Measurements from ENCODE around the gene SMAP1. TPM values are rescaled to one million over a fixed set of nuclear protein-coding genes. Genes with fewer than 3 reads are reported as not detected.

SMAP1 gene
- total RNA-seq, 3 donors from 2014 or later: 34.3 to 48.8 (median 47.3) TPM

GRCh38 chr6:70819646-70820045 is 152.0 kb downstream of the SMAP1 start:
- DNase-seq (no peak), ATAC-seq (no peak)
- TF ChIP-seq CTCF (IDR thresholded peaks at IDR 0.05): no peak
- H3K36me3 ChIP-seq (ENCODE audit: low read depth): no peaks in the 10 kb centered on the region
- no peaks in the 10 kb centered on the region for H3K9me3 ChIP-seq
- no peak overlapping the region for H3K4me3 ChIP-seq
- H3K4me1 ChIP-seq (ENCODE audit: low read depth): no peaks in the 10 kb centered on the region
- intact Hi-C loops (cut with DNase I, micrococcal nuclease): no loop called here

- no peak for ATAC-seq
- no peak for DNase-seq
- Histone ChIP-seq H3K4me3 (no peak overlapping the region), H3K9me3 (no peaks in the 10 kb centered on the region), H3K36me3 (ENCODE audit: low read depth) (no peaks in the 10 kb centered on the region), H3K4me1 (ENCODE audit: low read depth) (no peaks in the 10 kb centered on the region)
- no peak for TF ChIP-seq CTCF (IDR thresholded peaks at IDR 0.05)
- intact Hi-C loops (cut with DNase I, micrococcal nuclease): no loop called here
Observed at GRCh38 chr6:70820778-70821177, 153.1 kb downstream of the SMAP1 start.

DNA sequence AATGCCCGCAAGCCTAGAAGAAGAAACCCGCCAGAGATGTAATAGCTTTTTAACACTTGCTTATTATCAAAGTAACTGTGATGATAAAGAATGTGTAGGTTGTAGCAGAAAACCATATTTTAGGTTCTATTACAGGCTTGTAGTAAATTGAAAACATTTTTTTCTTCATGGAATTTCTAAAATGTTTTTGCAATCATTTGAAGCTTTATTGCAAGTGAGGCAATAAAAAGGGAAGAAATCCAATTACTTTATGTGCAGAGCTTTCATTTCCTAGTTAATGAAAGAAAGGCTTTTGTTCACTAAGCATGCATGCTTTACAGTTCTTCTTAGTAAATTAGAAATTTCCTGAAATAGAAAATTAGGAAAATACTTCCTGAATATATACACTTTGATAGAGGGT is 154.1 kb downstream of the SMAP1 start:
- Histone ChIP-seq H3K36me3 (ENCODE audit: low read depth) (no peaks in the 10 kb centered on the region), H3K4me1 (ENCODE audit: low read depth) (no peaks in the 10 kb centered on the region), H3K9me3 (no peaks in the 10 kb centered on the region), H3K4me3 (no peak overlapping the region)
- DNase-seq (no peak), ATAC-seq (no peak)
- intact Hi-C loops (cut with DNase I, micrococcal nuclease): no loop called here
- TF ChIP-seq CTCF (IDR thresholded peaks at IDR 0.05): no peak

GRCh38 chr6:70823651-70824050 is 156.0 kb downstream of the SMAP1 start:
- no peak for TF ChIP-seq CTCF (IDR thresholded peaks at IDR 0.05)
- ATAC-seq (no peak), DNase-seq (no peak)
- Histone ChIP-seq H3K4me3 (no peak overlapping the region), H3K4me1 (ENCODE audit: low read depth) (no peaks in the 10 kb centered on the region), H3K36me3 (ENCODE audit: low read depth) (no peaks in the 10 kb centered on the region), H3K9me3 (no peaks in the 10 kb centered on the region)
- intact Hi-C loops (cut with DNase I, micrococcal nuclease): no loop called here

DNA sequence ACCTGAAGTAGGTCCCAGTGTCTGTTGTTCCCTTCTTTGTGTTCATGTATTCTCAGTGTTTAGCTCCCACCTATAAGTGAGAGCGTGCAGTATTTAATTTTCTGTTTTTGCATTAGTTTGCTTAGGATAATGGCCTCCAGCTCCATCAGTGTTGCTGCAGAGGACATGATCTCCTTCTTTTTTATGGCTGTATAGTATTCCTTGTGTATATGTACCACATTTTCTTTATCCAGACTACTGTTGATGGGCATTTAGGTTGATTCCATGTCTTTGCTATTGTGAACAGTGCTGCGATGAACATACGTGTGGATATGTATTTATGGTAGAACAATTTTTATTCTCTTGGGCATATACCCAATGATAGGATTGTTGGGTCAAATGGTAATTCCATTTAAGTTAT is 163.7 kb downstream of the SMAP1 start:
- no peaks in the 10 kb centered on the region for H3K4me1 ChIP-seq (ENCODE audit: low read depth)
- no peaks in the 10 kb centered on the region for H3K36me3 ChIP-seq (ENCODE audit: low read depth)
- DNase-seq (no peak), ATAC-seq (no peak)
- TF ChIP-seq CTCF (IDR thresholded peaks at IDR 0.05): no peak
- intact Hi-C loops (cut with DNase I, micrococcal nuclease): no loop called here
- H3K4me3 ChIP-seq: no peak overlapping the region
- H3K9me3 ChIP-seq: no peaks in the 10 kb centered on the region

DNA sequence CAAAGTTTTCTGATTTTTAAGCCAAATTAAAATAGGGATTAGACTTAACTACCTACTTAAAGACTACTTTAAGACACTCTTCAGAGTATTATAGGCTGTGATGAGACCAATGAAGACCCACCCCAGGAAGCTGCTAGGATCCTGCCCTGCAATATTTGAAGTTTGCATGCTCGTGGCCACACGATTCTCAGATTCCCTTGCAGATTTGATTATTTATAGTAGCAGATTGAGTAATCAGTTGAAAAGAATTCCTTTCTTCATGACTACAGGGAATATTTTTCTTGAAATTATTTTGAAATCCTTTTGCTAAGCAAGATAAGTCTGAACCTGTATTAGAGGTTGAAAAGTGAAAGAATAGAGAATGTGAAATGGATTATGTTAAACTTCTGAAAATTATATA is 166.8 kb downstream of the SMAP1 start:
- TF ChIP-seq CTCF (IDR thresholded peaks at IDR 0.05): no peak
- Histone ChIP-seq H3K36me3 (ENCODE audit: low read depth) (no peaks in the 10 kb centered on the region), H3K4me3 (no peak overlapping the region), H3K4me1 (ENCODE audit: low read depth) (no peaks in the 10 kb centered on the region), H3K9me3 (no peaks in the 10 kb centered on the region)
- ATAC-seq (no peak), DNase-seq (no peak)
- intact Hi-C loops (cut with DNase I, micrococcal nuclease): no loop called here

All from mucosa of descending colon (tissue), 3 donors.